Measurements from ENCODE around the gene CLCN7. TPM values are rescaled to one million over a fixed set of nuclear protein-coding genes. Genes with fewer than 3 reads are reported as not detected.

The CLCN7 gene
- total RNA-seq, 3 donors from 2014 or later: 59.3 to 98.1 (median 59.8) TPM

DNA sequence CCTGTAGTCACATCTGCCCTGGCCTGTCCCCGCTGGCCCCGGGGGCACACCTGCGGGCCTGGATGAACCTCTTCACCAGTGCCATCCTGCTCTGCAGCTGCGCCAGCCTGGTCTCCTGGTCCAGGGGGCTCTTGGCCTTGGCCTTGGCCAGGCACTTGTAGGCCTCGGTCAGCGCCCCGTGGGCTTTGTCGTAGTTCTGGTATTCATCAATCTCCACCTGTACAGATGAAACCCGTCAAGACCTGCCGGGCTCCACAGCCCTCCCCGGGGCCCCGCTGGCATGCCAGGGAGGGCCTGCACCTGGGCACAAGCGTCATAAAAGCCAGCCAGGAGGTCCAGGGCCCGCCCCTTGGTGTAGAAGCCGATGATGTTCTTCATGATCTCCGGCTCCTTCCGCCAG is 45.0 kb upstream of the CLCN7 start:
- ATAC-seq: no peak
- intact Hi-C loops (cut with DNase I, micrococcal nuclease): no loop called here
- H3K4me3 ChIP-seq: no peak overlapping the region
- no peaks in the 10 kb centered on the region for H3K36me3 ChIP-seq (ENCODE audit: low read depth)
- DNase-seq: no peak
- TF ChIP-seq CTCF (IDR thresholded peaks at IDR 0.05): no peak
- H3K9me3 ChIP-seq: no peaks in the 10 kb centered on the region
- H3K4me1 ChIP-seq (ENCODE audit: low read depth): no peaks in the 10 kb centered on the region

GRCh38 chr16:1518626-1519135 is 43.9 kb upstream of the CLCN7 start:
- no peak for TF ChIP-seq CTCF (IDR thresholded peaks at IDR 0.05)
- H3K4me1 ChIP-seq (ENCODE audit: low read depth): no peaks in the 10 kb centered on the region
- DNase-seq (no peak), ATAC-seq (no peak)
- intact Hi-C loops (cut with DNase I, micrococcal nuclease): no loop called here
- no peak overlapping the region for H3K4me3 ChIP-seq
- no peaks in the 10 kb centered on the region for H3K36me3 ChIP-seq (ENCODE audit: low read depth)
- H3K9me3 ChIP-seq: peaks cover 6% of the 10 kb centered on the region

GRCh38 chr16:1514507-1514906 is 39.7 kb upstream of the CLCN7 start:
- H3K36me3 ChIP-seq (ENCODE audit: low read depth): no peaks in the 10 kb centered on the region
- no peaks in the 10 kb centered on the region for H3K4me1 ChIP-seq (ENCODE audit: low read depth)
- no peak for DNase-seq
- no peak for ATAC-seq
- no peak for TF ChIP-seq CTCF (IDR thresholded peaks at IDR 0.05)
- no peak overlapping the region for H3K4me3 ChIP-seq
- H3K9me3 ChIP-seq: peaks cover 6% of the 10 kb centered on the region
- intact Hi-C loops (cut with DNase I, micrococcal nuclease): no loop called here

GRCh38 chr16:1512774-1513173 is 37.9 kb upstream of the CLCN7 start:
- no peak overlapping the region for H3K4me3 ChIP-seq
- DNase-seq: no peak
- no peaks in the 10 kb centered on the region for H3K36me3 ChIP-seq (ENCODE audit: low read depth)
- no peak for TF ChIP-seq CTCF (IDR thresholded peaks at IDR 0.05)
- peaks cover 6% of the 10 kb centered on the region for H3K9me3 ChIP-seq
- intact Hi-C loops (cut with DNase I, micrococcal nuclease): no loop called here
- no peak for ATAC-seq
- H3K4me1 ChIP-seq (ENCODE audit: low read depth): no peaks in the 10 kb centered on the region

DNA sequence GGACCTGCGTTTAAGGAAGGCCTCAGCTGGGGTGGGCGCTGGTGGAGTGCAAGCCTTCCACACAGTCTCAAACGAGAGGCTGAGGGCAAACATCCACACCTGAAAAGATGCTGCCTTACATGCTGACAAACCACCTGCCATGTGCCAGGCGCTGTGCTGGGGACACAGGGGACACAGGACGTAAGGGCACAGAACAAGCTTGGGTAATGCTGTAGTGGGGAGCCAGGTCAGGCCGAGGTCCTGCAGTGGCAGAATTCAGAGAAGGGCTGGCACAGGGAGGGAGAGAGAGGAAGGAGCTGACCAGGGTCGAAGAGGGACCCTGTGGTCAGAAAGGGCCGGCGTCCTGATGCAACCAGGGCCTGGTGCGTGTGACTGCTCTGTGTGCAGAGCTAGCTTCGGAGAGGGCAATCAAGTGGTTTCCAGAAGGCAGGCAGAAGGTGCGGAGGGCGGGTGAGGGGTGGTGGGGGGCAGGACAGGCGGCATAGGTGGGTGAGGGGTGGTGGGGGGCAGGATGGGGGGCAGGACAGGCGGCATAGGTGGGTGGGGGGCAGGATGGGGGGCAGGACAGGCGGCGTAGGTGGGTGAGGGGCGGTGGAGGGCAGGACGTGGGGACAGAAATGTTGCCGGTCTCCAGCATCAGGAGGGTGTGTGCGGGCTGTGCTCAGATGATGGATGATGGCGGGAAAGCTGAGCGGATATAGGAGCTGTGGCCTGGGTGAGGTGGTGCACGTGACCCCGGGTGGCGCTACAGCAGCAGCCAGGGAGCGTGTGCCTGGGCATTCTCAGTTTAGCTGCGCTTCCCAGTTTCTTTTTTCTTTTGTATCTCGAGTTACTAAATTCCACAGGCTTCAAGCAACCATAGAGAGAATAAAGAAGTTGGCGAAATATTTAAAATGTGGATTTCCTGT is 37.1 kb upstream of the CLCN7 start:
- ATAC-seq (no peak), DNase-seq (no peak)
- intact Hi-C loops (cut with DNase I, micrococcal nuclease): no loop called here
- H3K9me3 ChIP-seq: peaks cover 6% of the 10 kb centered on the region
- no peaks in the 10 kb centered on the region for H3K36me3 ChIP-seq (ENCODE audit: low read depth)
- H3K4me1 ChIP-seq (ENCODE audit: low read depth): no peaks in the 10 kb centered on the region
- TF ChIP-seq CTCF (IDR thresholded peaks at IDR 0.05): no peak
- H3K4me3 ChIP-seq: no peak overlapping the region

Data from mucosa of descending colon (tissue), 3 donors.